GM18526 (cell line): ENCODE data around the gene LDLRAP1.
A peak's percentile ranks its signal among the peaks of the same experiment; 100 is the strongest.

Experiments
- POLR2A ChIP-seq: IDR thresholded peaks from 3 replicates; pipeline ENCODE4 v1.6.1; 2011; ENCODE audit not compliant: insufficient read length; ENCODE audit errors: extremely low read depth

LDLRAP1 gene

DNA sequence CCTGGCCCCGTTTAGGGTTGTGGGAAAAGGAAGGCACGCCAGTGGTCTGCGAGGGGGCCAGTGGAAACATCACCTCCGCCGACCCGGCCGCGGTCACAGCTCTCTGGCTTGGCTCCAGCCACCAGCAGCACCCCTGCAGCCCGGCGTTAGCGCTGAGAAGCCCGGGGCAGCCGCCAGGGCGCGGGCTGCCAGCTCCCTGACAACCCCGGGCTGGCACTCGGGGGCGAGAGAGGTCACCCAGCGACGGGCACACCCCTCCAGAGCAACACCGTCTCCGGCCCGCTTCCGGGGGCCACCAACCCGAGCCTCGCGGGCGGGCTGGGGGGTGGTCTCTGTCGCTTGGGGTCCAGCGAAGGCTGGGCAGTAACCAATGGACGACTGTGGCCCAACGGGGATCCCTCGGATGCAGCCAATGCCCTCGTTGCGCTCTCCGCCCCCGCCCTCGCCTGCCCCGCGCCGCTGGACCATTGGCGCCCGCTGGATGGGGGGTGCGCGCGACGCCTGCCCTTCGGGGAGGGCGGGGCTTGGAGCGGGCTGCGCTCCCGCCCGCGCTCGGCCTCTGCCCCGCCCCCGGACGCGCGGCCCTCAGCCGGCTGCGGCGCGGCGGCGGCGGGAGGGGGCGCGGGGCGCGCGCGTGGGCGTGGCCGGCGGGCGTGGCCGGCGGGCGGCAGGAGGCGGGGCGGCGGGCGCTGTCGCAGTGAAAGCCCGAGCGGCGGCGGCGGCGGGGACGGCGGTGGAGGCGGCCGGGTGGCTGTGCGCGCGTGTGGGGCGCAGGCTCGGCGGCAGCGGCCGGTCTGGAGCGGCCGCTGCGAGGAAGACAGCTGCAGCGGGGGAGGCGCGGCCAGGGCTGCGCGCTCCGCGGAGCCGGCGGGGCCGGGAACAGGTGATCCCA, 72.9 kb downstream of the LDLRAP1 start, which contains the start of gene MAN1C1:
Gene MAN1C1 (plus strand): TSS at position 697 of the 892 bp plus-strand sequence. CDS start 1,007 bp downstream, outside the sequence.
- TF ChIP-seq POLR2A, result peak; percentile 18

DNA sequence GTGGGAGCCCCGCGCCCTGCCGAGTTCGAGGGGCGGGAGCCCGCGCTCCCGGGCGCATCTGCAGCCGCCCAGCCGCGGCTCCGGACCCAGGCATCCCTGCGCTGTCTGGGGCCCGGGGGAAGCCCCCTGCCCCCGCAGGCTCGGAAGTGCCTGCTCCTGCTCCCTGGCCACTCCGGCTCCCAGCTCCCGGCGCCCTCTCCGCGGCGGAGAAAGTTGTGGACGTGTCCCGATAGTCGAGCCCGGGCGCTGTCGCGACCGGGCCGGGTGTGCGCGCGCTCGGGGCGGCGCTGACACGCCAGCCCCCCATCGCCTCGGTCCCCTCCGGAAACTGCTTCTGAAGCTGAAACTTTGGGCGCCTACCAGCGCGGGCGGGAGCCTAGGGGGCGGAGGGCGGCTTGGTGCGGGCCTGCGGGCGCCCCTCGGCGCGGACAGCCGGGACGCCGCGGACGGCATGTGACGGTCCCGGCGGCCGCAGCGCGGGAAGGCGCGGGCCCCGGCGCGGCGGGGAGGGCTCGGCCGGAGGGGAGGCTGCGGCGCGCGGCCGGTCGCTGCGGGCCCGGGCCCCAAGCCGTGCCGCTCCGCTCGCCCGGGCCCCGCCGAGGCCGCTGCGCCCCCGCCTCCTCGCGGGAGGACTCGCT, 73.7 kb downstream of the LDLRAP1 start:
- no peak for TF ChIP-seq POLR2A

GRCh38 chr1:25617625-25618432, 74.4 kb downstream of the LDLRAP1 start:
- no peak for TF ChIP-seq POLR2A

DNA sequence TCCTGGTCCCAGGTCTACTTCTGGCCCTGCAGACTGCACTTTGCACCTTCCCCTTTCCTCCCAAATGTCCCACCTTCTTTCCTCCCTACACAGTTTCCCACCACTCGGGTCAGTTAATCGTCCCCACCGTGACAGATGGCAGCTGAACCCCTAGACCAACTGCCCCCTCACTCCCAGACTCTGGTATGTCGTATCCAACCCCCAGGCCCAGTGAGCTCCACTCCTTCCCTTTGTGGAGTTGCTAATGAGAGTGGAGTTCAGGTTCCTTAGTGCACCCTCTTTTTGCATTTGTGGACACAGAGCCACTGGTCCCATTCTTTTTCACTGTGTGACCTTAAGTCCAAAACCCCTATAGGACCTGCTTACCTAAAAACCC, 75.0 kb downstream of the LDLRAP1 start:
- no peak for TF ChIP-seq POLR2A
